Renal cortex interstitium (tissue), 11 donors: ENCODE data around the gene CCDC12. TPM values are rescaled to one million over a fixed set of nuclear protein-coding genes. Genes with fewer than 3 reads are reported as not detected.

ENCODE experiments used
- DNase-seq, 11 donors: peaks; one replicate each; pipeline ENCODE4 v3.0.0-alpha.2; 2013; ENCODE audit warnings: low read depth in 9 of 11, low spot score in 4 of 11; ENCODE audit errors: extremely low read depth in 1 of 11
- polyA plus RNA-seq, 3 donors: library from polyadenylated mRNA; unstranded; fragments of 120-200 nt; gene quantifications; one replicate each; pipeline ENCODE4 v1.2.1, GENCODE V29; 2013; ENCODE audit not compliant: insufficient read length in 3 of 3

Gene CCDC12
- polyA plus RNA-seq, 3 donors = 47.5 to 56.0 (median 53.5) TPM

GRCh38 chr3:46987743-46988401 is 11.3 kb upstream of the CCDC12 start:
- DNase-seq = no peak

GRCh38 chr3:46987319-46987742 is 10.8 kb upstream of the CCDC12 start:
- no peak for DNase-seq

- DNase-seq = no peak
These were observed 10.3 kb upstream of the CCDC12 start for GRCh38 chr3:46986782-46987310.

GRCh38 chr3:46986055-46986730 is 9.6 kb upstream of the CCDC12 start:
- DNase-seq = no peak

GRCh38 chr3:46985588-46985987 is 9.0 kb upstream of the CCDC12 start:
- DNase-seq = no peak

GRCh38 chr3:46984591-46985459 is 8.3 kb upstream of the CCDC12 start:
- no peak for DNase-seq

- DNase-seq = no peak
These were observed 6.0 kb upstream of the CCDC12 start for GRCh38 chr3:46982546-46982945.

- peak in 4 of 11 donors; percentile 21 to 50 (median 40) for DNase-seq
These were observed 5.5 kb upstream of the CCDC12 start for GRCh38 chr3:46981932-46982471.

GRCh38 chr3:46979958-46980497 is 3.5 kb upstream of the CCDC12 start:
- no peak for DNase-seq

GRCh38 chr3:46978985-46979944 is 2.7 kb upstream of the CCDC12 start, which contains the start of gene NBEAL2:
Gene NBEAL2 (plus strand): TSS chr3:46979666. CDS start chr3:46979862, 196 bp downstream.
- DNase-seq = peak; percentile 56 to 89 (median 81)

GRCh38 chr3:46978381-46978780 is 1.8 kb upstream of the CCDC12 start:
- DNase-seq = no peak

GRCh38 chr3:46977811-46978195 is 1.3 kb upstream of the CCDC12 start:
- DNase-seq = no peak

GRCh38 chr3:46974421-46975171 is 1.9 kb downstream of the CCDC12 start:
- no peak for DNase-seq

- DNase-seq = no peak
These were observed 4.1 kb downstream of the CCDC12 start for GRCh38 chr3:46972396-46972795.

GRCh38 chr3:46971742-46972141 is 4.8 kb downstream of the CCDC12 start:
- no peak for DNase-seq

- DNase-seq = no peak
These were observed 5.4 kb downstream of the CCDC12 start for GRCh38 chr3:46971151-46971550.

- DNase-seq = no peak
These were observed 6.0 kb downstream of the CCDC12 start for GRCh38 chr3:46970391-46971091.
